Lower lobe of right lung (tissue), 2 donors: ENCODE data around the gene CEP135. TPM values are rescaled to one million over a fixed set of nuclear protein-coding genes. Genes with fewer than 3 reads are reported as not detected.

Source experiments
- ATAC-seq, 2 donors: fragments of 200-7000 bp; cut with Tn5 transposase; one replicate each; pipeline ENCODE4 v1.9.1; 2020 to 2022; ENCODE audit warnings: mild to moderate bottlenecking in 2 of 2, moderate library complexity in 2 of 2
- DNase-seq: peaks from one replicate; pipeline ENCODE4 v3.0.0-alpha.2; 2020
- H3K27ac ChIP-seq: fragments of 200-600 bp; one replicate; pipeline ENCODE4 v1.8.0; 2022
- H3K27me3 ChIP-seq: fragments of 200-600 bp; one replicate; pipeline ENCODE4 v1.8.0; 2022; ENCODE audit warnings: low read depth
- H3K36me3 ChIP-seq: fragments of 200-600 bp; one replicate; pipeline ENCODE4 v1.8.0; 2022; ENCODE audit warnings: mild to moderate bottlenecking
- H3K4me1 ChIP-seq: fragments of 200-600 bp; one replicate; pipeline ENCODE4 v1.8.0; 2022
- H3K4me3 ChIP-seq: fragments of 200-600 bp; one replicate; pipeline ENCODE4 v1.8.0; 2022; ENCODE audit warnings: mild to moderate bottlenecking
- H3K9me3 ChIP-seq: fragments of 200-600 bp; one replicate; pipeline ENCODE4 v1.8.0; 2022
- intact Hi-C: fragments of 100-400 bp; cut with DNase I; formaldehyde crosslinking; loops from one replicate; pipeline ENCODE4 v1.11.0; 2022
- total RNA-seq: library from RNA; stranded (reverse); fragmentation: NEBNext Ultra II Directional; extraction: Animal tissue kit (Norgen Biotek cat#: 25700); gene quantifications from one replicate; pipeline ENCODE4 v1.2.1, GENCODE V29; 2021
- TF ChIP-seq, protein P1 (sequence below): fragments of 200-600 bp; IDR thresholded peaks from one replicate; pipeline ENCODE4 v1.8.0; 2022; ENCODE audit warnings: antibody characterized with exemption, mild to moderate bottlenecking
- donor health status: DM: no; HTN: yes; CAD: no; lungs with severe emphysema.

CEP135 gene
- total RNA-seq, 1 donor from 2014 or later: 8.2 TPM

DNA sequence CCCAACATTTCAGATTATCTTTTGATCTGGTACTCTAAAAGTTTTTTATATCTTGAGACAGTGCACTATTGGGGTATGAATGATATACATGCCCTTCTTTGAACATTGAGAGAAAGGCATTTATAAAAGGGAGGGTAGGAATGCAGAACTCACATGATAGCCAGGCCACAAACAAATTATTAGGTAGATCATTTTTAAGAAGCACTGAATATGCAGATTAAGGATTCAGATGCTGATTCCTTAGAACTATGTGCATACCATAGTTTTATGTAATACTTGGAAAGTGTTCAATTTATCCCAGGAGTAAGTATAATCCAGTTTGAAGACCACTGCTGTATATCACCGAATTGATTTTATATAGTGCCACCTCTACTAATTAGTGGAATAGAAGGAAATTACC is 18.6 kb downstream of the CEP135 start:
- peaks cover 22% of the 10 kb centered on the region for H3K36me3 ChIP-seq
- DNase-seq (no peak), ATAC-seq (no peak)
- no peaks in the 10 kb centered on the region for H3K27me3 ChIP-seq
- intact Hi-C loops: no loop called here
- H3K27ac ChIP-seq: no peak overlapping the region
- no peak overlapping the region for H3K4me3 ChIP-seq
- no peaks in the 10 kb centered on the region for H3K4me1 ChIP-seq
- H3K9me3 ChIP-seq: no peaks in the 10 kb centered on the region
- TF ChIP-seq, protein P1, sequence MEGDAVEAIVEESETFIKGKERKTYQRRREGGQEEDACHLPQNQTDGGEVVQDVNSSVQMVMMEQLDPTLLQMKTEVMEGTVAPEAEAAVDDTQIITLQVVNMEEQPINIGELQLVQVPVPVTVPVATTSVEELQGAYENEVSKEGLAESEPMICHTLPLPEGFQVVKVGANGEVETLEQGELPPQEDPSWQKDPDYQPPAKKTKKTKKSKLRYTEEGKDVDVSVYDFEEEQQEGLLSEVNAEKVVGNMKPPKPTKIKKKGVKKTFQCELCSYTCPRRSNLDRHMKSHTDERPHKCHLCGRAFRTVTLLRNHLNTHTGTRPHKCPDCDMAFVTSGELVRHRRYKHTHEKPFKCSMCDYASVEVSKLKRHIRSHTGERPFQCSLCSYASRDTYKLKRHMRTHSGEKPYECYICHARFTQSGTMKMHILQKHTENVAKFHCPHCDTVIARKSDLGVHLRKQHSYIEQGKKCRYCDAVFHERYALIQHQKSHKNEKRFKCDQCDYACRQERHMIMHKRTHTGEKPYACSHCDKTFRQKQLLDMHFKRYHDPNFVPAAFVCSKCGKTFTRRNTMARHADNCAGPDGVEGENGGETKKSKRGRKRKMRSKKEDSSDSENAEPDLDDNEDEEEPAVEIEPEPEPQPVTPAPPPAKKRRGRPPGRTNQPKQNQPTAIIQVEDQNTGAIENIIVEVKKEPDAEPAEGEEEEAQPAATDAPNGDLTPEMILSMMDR: no peak

DNA sequence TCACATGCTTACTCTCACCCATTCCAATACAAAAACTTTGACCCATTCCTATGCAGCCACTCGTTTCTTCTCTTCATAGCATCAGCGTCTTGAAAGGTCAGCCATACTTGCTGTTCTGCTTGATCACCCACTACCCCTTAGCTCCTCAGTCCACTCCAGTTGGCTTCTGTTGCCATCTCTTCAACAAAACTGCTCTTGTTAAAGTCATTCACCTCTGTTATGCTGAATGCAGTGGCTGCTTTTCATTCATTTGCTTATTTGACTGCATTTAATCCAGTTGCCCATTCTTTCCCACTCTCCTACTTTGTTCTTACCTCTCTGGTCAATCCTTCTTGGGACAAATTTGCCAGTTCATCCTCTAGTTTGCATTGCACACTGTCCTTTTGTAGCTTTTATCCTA is 24.9 kb downstream of the CEP135 start:
- TF ChIP-seq, protein P1: no peak
- Histone ChIP-seq H3K27me3 (no peaks in the 10 kb centered on the region), H3K4me1 (no peaks in the 10 kb centered on the region), H3K9me3 (no peaks in the 10 kb centered on the region), H3K4me3 (no peak overlapping the region), H3K36me3 (peaks cover 11% of the 10 kb centered on the region), H3K27ac (no peak overlapping the region)
- ATAC-seq (no peak), DNase-seq (no peak)
- intact Hi-C loops: no loop called here

DNA sequence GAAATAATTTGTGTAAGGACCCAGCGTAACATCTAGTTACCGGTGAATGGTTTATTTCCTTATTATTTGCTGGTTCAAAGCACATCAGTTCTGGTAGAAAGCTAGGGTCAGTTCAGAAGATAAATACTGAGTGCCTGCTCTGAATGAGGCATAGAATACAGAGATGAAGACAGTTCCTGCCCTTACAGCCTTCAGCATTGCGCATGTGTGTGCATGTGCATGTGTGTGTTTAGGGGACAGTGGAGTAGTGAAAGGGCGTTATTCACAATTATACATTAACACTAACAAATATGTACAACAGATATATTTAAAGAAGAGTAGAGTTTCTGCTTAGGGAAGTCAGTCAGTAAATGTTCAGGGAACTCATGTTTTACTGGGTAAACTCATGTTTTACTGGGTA is 29.1 kb downstream of the CEP135 start:
- Histone ChIP-seq H3K36me3 (peaks cover 25% of the 10 kb centered on the region), H3K4me1 (no peaks in the 10 kb centered on the region), H3K9me3 (no peaks in the 10 kb centered on the region), H3K27me3 (no peaks in the 10 kb centered on the region), H3K4me3 (no peak overlapping the region), H3K27ac (no peak overlapping the region)
- DNase-seq (no peak), ATAC-seq (no peak)
- TF ChIP-seq, protein P1: no peak
- intact Hi-C loops: no loop called here

DNA sequence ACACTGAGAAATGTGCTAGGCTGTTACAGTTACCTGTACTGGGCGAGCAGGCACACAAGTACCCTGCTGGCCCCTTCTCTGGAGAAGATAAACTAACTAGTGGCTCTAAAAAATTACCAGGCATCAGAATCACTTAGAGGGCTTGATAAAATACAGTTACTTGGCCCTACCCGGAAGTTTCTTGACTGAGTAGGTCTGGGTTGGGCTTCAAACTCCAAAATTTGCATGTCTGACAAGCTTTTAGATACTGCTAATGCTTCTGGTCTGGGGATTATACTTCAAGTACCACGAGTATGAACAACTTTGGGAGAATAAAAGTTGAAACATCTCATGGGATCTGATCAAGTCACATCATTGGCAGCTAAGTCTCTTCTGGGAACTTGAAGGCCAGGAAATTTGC is 30.8 kb downstream of the CEP135 start:
- DNase-seq (no peak), ATAC-seq (no peak)
- Histone ChIP-seq H3K4me3 (no peak overlapping the region), H3K9me3 (no peaks in the 10 kb centered on the region), H3K27me3 (no peaks in the 10 kb centered on the region), H3K4me1 (no peaks in the 10 kb centered on the region), H3K27ac (no peak overlapping the region), H3K36me3 (peaks cover 19% of the 10 kb centered on the region)
- intact Hi-C loops: no loop called here
- TF ChIP-seq, protein P1: no peak

DNA sequence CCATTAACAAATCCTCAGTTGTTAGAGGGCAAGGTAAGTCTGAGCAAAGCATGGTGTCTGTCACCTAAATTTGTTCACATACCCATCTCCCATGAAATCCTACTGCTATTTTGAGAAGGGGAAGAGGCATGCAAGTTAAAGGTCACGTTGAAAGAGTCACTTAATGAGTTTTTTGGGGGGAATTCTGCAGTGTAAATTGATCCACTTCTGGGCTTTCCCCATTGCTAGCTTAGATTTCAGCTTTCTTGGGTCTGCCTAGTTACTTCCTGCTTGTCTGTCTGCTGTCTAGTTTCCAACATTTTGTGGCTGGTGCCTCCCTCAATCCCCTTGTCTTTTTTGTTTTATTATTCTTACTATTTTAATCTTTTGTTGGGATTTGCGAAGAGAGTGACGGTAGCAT is 32.0 kb downstream of the CEP135 start:
- TF ChIP-seq, protein P1: no peak
- intact Hi-C loops: no loop called here
- Histone ChIP-seq H3K36me3 (peaks cover 21% of the 10 kb centered on the region), H3K27me3 (no peaks in the 10 kb centered on the region), H3K27ac (no peak overlapping the region), H3K9me3 (no peaks in the 10 kb centered on the region), H3K4me1 (no peaks in the 10 kb centered on the region), H3K4me3 (no peak overlapping the region)
- ATAC-seq (no peak), DNase-seq (no peak)

DNA sequence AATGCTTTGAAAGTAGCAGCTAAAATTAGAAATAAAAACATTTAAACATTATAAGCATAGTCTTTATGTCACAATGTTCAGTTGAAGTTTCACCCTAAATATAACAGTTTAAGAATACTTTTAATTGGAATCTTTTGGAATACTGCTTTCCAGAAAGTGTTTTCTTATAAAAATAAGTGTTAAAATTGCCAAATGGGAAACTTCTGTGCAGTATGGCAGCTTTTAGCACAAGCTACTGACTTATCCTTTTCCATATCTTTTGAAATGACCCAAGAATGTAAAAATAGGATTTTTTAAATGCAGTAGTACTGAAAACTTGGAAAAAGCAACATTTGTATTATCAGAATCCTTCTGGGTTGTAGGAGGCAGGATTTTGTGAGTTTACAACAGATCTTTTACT is 34.2 kb downstream of the CEP135 start:
- no peaks in the 10 kb centered on the region for H3K4me1 ChIP-seq
- H3K27ac ChIP-seq: no peak overlapping the region
- H3K27me3 ChIP-seq: no peaks in the 10 kb centered on the region
- no peaks in the 10 kb centered on the region for H3K9me3 ChIP-seq
- ATAC-seq: no peak
- H3K4me3 ChIP-seq: no peak overlapping the region
- H3K36me3 ChIP-seq: peaks cover 23% of the 10 kb centered on the region
- intact Hi-C loops: no loop called here
- no peak for DNase-seq
- TF ChIP-seq, protein P1: no peak
